ENCODE results near the gene ABCC4. TPM values are rescaled to one million over a fixed set of nuclear protein-coding genes. Genes with fewer than 3 reads are reported as not detected.

Gene ABCC4
- polyA plus RNA-seq, 4 donors: 19.8 to 21.7 (median 20.6) TPM

- DNase-seq (ENCODE audit: low read depth in 4 of 4, low spot score in 2 of 4): no peak
Measured at GRCh38 chr13:95262837-95263384, 38.3 kb downstream of the ABCC4 start.

GRCh38 chr13:95261956-95262355 lies 39.3 kb downstream of the ABCC4 start:
- no peak for DNase-seq (ENCODE audit: low read depth in 4 of 4, low spot score in 2 of 4)

GRCh38 chr13:95260031-95260525 lies 41.2 kb downstream of the ABCC4 start:
- no peak for DNase-seq (ENCODE audit: low read depth in 4 of 4, low spot score in 2 of 4)

- no peak for DNase-seq (ENCODE audit: low read depth in 4 of 4, low spot score in 2 of 4)
Measured at GRCh38 chr13:95258619-95259194, 42.5 kb downstream of the ABCC4 start.

GRCh38 chr13:95258098-95258497 lies 43.2 kb downstream of the ABCC4 start:
- DNase-seq (ENCODE audit: low read depth in 4 of 4, low spot score in 2 of 4): no peak

- DNase-seq (ENCODE audit: low read depth in 4 of 4, low spot score in 2 of 4): no peak
Measured at GRCh38 chr13:95256091-95256490, 45.2 kb downstream of the ABCC4 start.

- DNase-seq (ENCODE audit: low read depth in 4 of 4, low spot score in 2 of 4): no peak
Measured at GRCh38 chr13:95255072-95255732, 46.0 kb downstream of the ABCC4 start.

- DNase-seq (ENCODE audit: low read depth in 4 of 4, low spot score in 2 of 4): no peak
Measured at GRCh38 chr13:95254339-95254738, 46.9 kb downstream of the ABCC4 start.

- no peak for DNase-seq (ENCODE audit: low read depth in 4 of 4, low spot score in 2 of 4)
Measured at GRCh38 chr13:95253033-95253432, 48.2 kb downstream of the ABCC4 start.

- DNase-seq (ENCODE audit: low read depth in 4 of 4, low spot score in 2 of 4): no peak
Measured at GRCh38 chr13:95251641-95252040, 49.6 kb downstream of the ABCC4 start.

- no peak for DNase-seq (ENCODE audit: low read depth in 4 of 4, low spot score in 2 of 4)
Measured at GRCh38 chr13:95250961-95251360, 50.3 kb downstream of the ABCC4 start.

- DNase-seq (ENCODE audit: low read depth in 4 of 4, low spot score in 2 of 4): no peak
Measured at GRCh38 chr13:95248953-95249352, 52.3 kb downstream of the ABCC4 start.

GRCh38 chr13:95247852-95248251 lies 53.4 kb downstream of the ABCC4 start:
- DNase-seq (ENCODE audit: low read depth in 4 of 4, low spot score in 2 of 4): no peak

- DNase-seq (ENCODE audit: low read depth in 4 of 4, low spot score in 2 of 4): no peak
Measured at GRCh38 chr13:95247171-95247570, 54.1 kb downstream of the ABCC4 start.

- no peak for DNase-seq (ENCODE audit: low read depth in 4 of 4, low spot score in 2 of 4)
Measured at GRCh38 chr13:95246292-95247082, 54.8 kb downstream of the ABCC4 start.

- no peak for DNase-seq (ENCODE audit: low read depth in 4 of 4, low spot score in 2 of 4)
Measured at GRCh38 chr13:95245071-95245470, 56.2 kb downstream of the ABCC4 start.

GRCh38 chr13:95243207-95243606 lies 58.0 kb downstream of the ABCC4 start:
- no peak for DNase-seq (ENCODE audit: low read depth in 4 of 4, low spot score in 2 of 4)

- DNase-seq (ENCODE audit: low read depth in 4 of 4, low spot score in 2 of 4): no peak
Measured at GRCh38 chr13:95241321-95241720, 59.9 kb downstream of the ABCC4 start.

- DNase-seq (ENCODE audit: low read depth in 4 of 4, low spot score in 2 of 4): no peak
Measured at GRCh38 chr13:95239283-95239682, 62.0 kb downstream of the ABCC4 start.

GRCh38 chr13:95237310-95237870 lies 63.9 kb downstream of the ABCC4 start:
- no peak for DNase-seq (ENCODE audit: low read depth in 4 of 4, low spot score in 2 of 4)

GRCh38 chr13:95236774-95237173 lies 64.5 kb downstream of the ABCC4 start:
- no peak for DNase-seq (ENCODE audit: low read depth in 4 of 4, low spot score in 2 of 4)
